Body of pancreas (tissue), 4 donors: ENCODE measurements around the gene LAIR1. TPM values are rescaled to one million over a fixed set of nuclear protein-coding genes. Genes with fewer than 3 reads are reported as not detected.
"Not testable (repeated sequence)": the region's sequence is repeated elsewhere in the genome, so short reads cannot be mapped to it uniquely, and the experiment has no call there.

Source experiments
- ATAC-seq: fragments of 150-250 bp; one replicate; pipeline ENCODE4 v1.9.1; 2016
- DNase-seq, 4 donors: peaks; one replicate each; pipeline ENCODE4 v3.0.0-alpha.2; 2019
- H3K27ac ChIP-seq, 4 donors: fragments of 200-600 bp; sonication (generic); 1 replicate in 3 of 4; 2 replicates in 1 of 4; pipeline versions ENCODE4 v1.5.1 to v1.6.1; 2016 to 2019; ENCODE audit warnings: mild to moderate bottlenecking in 1 of 4, mixed read lengths in 1 of 4, moderate library complexity in 1 of 4
- H3K27me3 ChIP-seq, 2 donors: fragments of 200-600 bp; sonication (generic); one replicate each; pipeline ENCODE4 v1.6.0; 2016; ENCODE audit warnings: mild to moderate bottlenecking in 1 of 2
- H3K36me3 ChIP-seq, 2 donors: fragments of 200-600 bp; sonication (generic); replicated peaks in 1 of 2; 2 replicates each; pipeline ENCODE4 v1.5.1; 2016; ENCODE audit warnings: low read depth in 2 of 2; ENCODE audit not compliant: insufficient read depth in 1 of 2
- H3K4me1 ChIP-seq: fragments of 200-600 bp; sonication (generic); one replicate; pipeline ENCODE4 v1.6.0; 2016
- H3K4me3 ChIP-seq, 2 donors: fragments of 200-600 bp; sonication (generic); 1 replicate in 1 of 2; 2 replicates in 1 of 2; pipeline ENCODE4 v1.5.1; 2016 to 2019
- H3K9me3 ChIP-seq, 3 donors: fragments of 200-600 bp; sonication (generic); 1 replicate in 2 of 3; 2 replicates in 1 of 3; pipeline ENCODE4 v1.5.1; 2016
- CTCF ChIP-seq, 7 experiments: fragments of 450-650 bp in 4 of 7; fragments of 200-600 bp in 3 of 7; sonication (generic) in 3 of 7; IDR thresholded peaks; one replicate each; pipeline ENCODE4 v1.5.1; 2016 to 2019; ENCODE audit warnings: antibody characterized with exemption in 7 of 7
- POLR2A ChIP-seq, 3 donors: fragments of 450-650 bp; IDR thresholded peaks; one replicate each; pipeline ENCODE4 v1.6.1; 2016; ENCODE audit warnings: antibody characterized with exemption in 3 of 3, mild to moderate bottlenecking in 2 of 3
- WGBS, 2 donors: methylation state at CpG; one replicate each; pipeline ENCODE4 v1.1.5; 2017; 5-methylcytosine and 5-hydroxymethylcytosine counted together
- intact Hi-C: fragments of 100-400 bp; cut with DNase I; formaldehyde crosslinking; loops from one replicate; pipeline ENCODE4 v1.15.1; 2023
- total RNA-seq, 2 donors: library from RNA; depleted of rRNA; stranded (reverse); fragments of >200 nt; gene quantifications; one replicate each; pipeline ENCODE4 v1.1.0, GENCODE V29; 2016

The LAIR1 gene
- total RNA-seq, 2 donors from 2014 or later: 2.9 to 35.6 TPM

DNA sequence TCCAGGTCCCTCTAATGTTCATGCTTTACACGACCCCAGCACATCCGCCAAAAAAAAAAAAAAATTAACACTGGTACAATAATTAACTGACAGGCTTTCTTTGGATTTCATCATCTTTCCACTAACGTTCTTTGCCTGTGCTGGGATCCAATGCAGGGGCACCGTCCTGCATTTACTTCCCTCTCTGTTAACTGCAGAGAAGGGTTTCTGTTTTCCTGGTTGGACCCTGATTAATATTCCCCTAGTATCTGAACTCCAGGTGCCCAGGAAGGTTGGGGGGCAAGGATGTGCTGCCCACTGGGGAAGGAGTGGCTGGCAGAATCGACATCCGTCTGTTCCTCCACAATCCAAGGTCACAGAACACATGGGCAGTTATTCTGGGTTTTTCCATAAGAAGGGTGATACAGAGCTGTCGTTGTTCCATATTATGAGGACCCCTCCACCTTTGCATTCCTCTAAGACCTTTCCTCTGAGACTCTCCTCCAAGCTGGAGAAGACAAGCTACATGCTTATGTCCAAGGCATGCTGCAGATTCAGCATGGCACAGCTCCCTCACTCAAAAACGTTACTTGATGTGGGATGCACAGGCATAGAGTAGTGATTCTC is 4.5 kb upstream of the LAIR1 start:
- peak overlapping the region in 1 of 4 donors; percentile 58 for H3K27ac ChIP-seq
- 15 to 28% methylated on average over 8 of the region's 8 CpGs for WGBS, 2 donors
- no peak for ATAC-seq

GRCh38 chr19:54366811-54367210 is 2.1 kb upstream of the LAIR1 start:
- no peak for TF ChIP-seq CTCF (IDR thresholded peaks at IDR 0.05)
- TF ChIP-seq POLR2A (IDR thresholded peaks at IDR 0.05): no peak
- H3K4me3 ChIP-seq: no peak overlapping the region
- no peak overlapping the region for H3K27ac ChIP-seq
- no peaks in the 10 kb centered on the region for H3K27me3 ChIP-seq
- no peaks in the 10 kb centered on the region for H3K9me3 ChIP-seq
- ATAC-seq: no peak
- H3K4me1 ChIP-seq: no peaks in the 10 kb centered on the region
- 33 to 45% methylated on average over 6 of the region's 6 CpGs for WGBS, 2 donors
- no peak for DNase-seq
- H3K36me3 ChIP-seq: no peaks in the 10 kb centered on the region
- intact Hi-C loops: no loop called here

More for the DNA sequence above, 4.5 kb upstream of the LAIR1 start:
- no peak overlapping the region for H3K4me3 ChIP-seq
- no peaks in the 10 kb centered on the region for H3K27me3 ChIP-seq
- H3K36me3 ChIP-seq: no peaks in the 10 kb centered on the region
- intact Hi-C loops: no loop called here
- no peak for DNase-seq
- no peaks in the 10 kb centered on the region for H3K4me1 ChIP-seq
- no peaks in the 10 kb centered on the region for H3K9me3 ChIP-seq
- TF ChIP-seq POLR2A (IDR thresholded peaks at IDR 0.05) (no peak), CTCF (IDR thresholded peaks at IDR 0.05) (no peak)

GRCh38 chr19:54365798-54366197 is 1.1 kb upstream of the LAIR1 start:
- H3K4me3 ChIP-seq, ATAC-seq, H3K36me3 ChIP-seq, DNase-seq, intact Hi-C loops, H3K4me1 ChIP-seq, H3K27me3 ChIP-seq, H3K9me3 ChIP-seq: not testable (repeated sequence)
- peak overlapping the region in 1 of 4 donors; percentile 74 for H3K27ac ChIP-seq
- 63 to 77% methylated on average over 13 of the region's 13 CpGs for WGBS, 2 donors

- 33 to 38% methylated on average over 7 of the region's 10 CpGs for whole genome bisulfite sequencing, 2 donors
- H3K27me3 ChIP-seq, H3K4me1 ChIP-seq, intact Hi-C loops, ATAC-seq, H3K9me3 ChIP-seq, H3K4me3 ChIP-seq, DNase-seq, H3K36me3 ChIP-seq: not testable (repeated sequence)
- peak overlapping the region in 1 of 4 donors; percentile 23 for H3K27ac ChIP-seq
These were observed 2.9 kb downstream of the LAIR1 start for GRCh38 chr19:54361680-54362422.

DNA sequence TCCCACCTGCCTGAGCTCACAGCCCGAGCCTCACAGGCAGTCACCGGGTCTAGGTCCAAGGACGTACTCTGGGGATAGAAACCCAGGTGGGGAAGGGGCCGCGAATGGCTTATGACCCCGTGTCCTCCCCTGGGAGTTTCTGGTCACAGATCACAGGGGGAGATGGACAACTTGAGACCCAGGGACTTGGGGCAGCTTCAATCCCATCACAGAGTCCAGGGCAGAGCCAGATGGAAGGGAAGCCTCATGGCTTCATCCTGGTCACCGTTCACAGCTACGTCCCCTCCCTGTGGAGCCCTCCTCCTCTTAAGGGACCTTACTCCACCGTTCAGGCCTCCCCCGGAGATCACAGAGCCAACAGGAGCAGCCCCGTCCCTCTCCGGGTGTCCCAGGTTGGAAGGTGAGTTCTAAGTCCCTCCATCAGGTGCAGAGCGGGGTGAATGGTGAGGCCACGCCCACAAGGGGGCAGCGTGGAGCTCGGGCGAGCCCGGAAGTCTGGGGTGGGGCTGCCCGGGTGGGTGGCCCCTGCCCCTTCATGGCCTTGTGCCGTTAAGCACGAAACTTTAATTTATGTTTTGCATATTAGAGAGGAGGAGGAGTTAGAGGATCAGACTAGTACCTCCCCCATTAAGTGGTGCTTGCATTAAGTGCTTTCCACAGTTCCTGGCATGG is 5.4 kb downstream of the LAIR1 start:
- intact Hi-C loops, H3K4me3 ChIP-seq, H3K36me3 ChIP-seq, H3K27me3 ChIP-seq, H3K4me1 ChIP-seq, H3K27ac ChIP-seq, H3K9me3 ChIP-seq: not testable (repeated sequence)
- 18% methylated on average over 14 of the region's 21 CpGs; no CpG with 5 or more reads in 1 of the 2 donors for WGBS, 2 donors
- ATAC-seq (peak; percentile 78), DNase-seq (peak; percentile 36 to 53 (median 46))
- TF ChIP-seq CTCF (IDR thresholded peaks at IDR 0.05): peak in 2 of 7 experiments; percentile 23 to 28
